ENCODE data around the gene CLMN. TPM values are rescaled to one million over a fixed set of nuclear protein-coding genes. Genes with fewer than 3 reads are reported as not detected.

The CLMN gene
- total and polyA plus RNA-seq, 5 donors from 2014 or later = 0.17 to 0.90 TPM; not detected in 3

DNA sequence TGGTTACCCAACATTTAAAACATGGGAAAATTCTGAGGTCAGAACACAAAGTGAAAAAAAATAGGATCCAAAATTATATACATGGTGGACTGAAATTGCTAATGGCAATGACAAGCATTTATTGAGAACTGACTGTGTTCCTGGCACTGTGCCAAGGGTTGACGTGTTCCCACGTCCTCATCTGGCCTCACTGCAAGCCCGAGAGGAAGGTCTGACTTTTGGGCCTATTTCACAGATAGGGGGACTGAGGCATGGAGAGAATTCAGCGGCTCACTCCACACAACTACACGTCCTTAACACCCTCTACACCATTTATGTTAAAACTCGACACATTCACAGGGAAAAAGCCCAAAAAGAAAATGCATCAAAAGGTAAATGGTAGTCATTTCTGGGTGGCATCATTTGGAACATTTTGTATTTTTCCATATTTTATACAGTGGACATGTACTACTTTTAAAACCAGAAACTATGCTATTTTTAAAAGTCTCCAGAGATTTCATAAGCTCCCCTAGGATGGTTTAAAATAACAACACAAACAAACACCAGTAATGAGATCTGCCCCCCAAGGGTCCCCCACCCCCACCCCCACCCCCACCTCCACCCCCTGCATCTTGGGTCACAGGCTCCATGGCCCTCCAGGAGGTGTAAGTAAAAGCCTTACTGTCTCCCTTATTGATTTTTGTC is 27.7 kb downstream of the CLMN start:
- no peaks in the 10 kb centered on the region for H3K4me1 ChIP-seq (ENCODE audit: control insufficient read depth, insufficient read depth, low read length, poor library complexity, severe bottlenecking)
- ATAC-seq (ENCODE audit: low read depth in 2 of 2) (no peak), DNase-seq (no peak)
- no peak overlapping the region for H3K27ac ChIP-seq (ENCODE audit: insufficient read depth, low read length, poor library complexity, severe bottlenecking)
- H3K4me3 ChIP-seq (ENCODE audit: low read depth, low read length) = no peak overlapping the region
- peaks cover 0 to 6% (median 0%) of the 10 kb centered on the region in 7 donors for H3K9me3 Mint-ChIP-seq
- no peaks in the 10 kb centered on the region for H3K27me3 ChIP-seq (ENCODE audit: control insufficient read depth, insufficient read depth, low read length)
- no peaks in the 10 kb centered on the region for H3K4me1 Mint-ChIP-seq
- no peaks in the 10 kb centered on the region for H3K36me3 ChIP-seq (ENCODE audit: control insufficient read depth, insufficient read depth, low read length)
- H3K36me3 Mint-ChIP-seq = no peaks in the 10 kb centered on the region
- H3K9me3 ChIP-seq (ENCODE audit: control insufficient read depth in 2 of 2, low read length in 2 of 2) = no peaks in the 10 kb centered on the region
- H3K27ac Mint-ChIP-seq = no peak overlapping the region
- H3K4me3 Mint-ChIP-seq = no peak overlapping the region
- H3K27me3 Mint-ChIP-seq = peaks cover 22% of the 10 kb centered on the region

- no peak for ATAC-seq (ENCODE audit: low read depth in 2 of 2)
- no peaks in the 10 kb centered on the region for H3K36me3 ChIP-seq (ENCODE audit: control insufficient read depth, insufficient read depth, low read length)
- H3K4me1 Mint-ChIP-seq = no peaks in the 10 kb centered on the region
- H3K27ac ChIP-seq (ENCODE audit: insufficient read depth, low read length, poor library complexity, severe bottlenecking) = no peak overlapping the region
- peaks cover 22% of the 10 kb centered on the region for H3K27me3 Mint-ChIP-seq
- H3K27ac Mint-ChIP-seq = no peak overlapping the region
- H3K4me3 ChIP-seq (ENCODE audit: low read depth, low read length) = no peak overlapping the region
- no peak overlapping the region for H3K4me3 Mint-ChIP-seq
- peaks cover 0 to 6% (median 0%) of the 10 kb centered on the region in 7 donors for H3K9me3 Mint-ChIP-seq
- no peaks in the 10 kb centered on the region for H3K9me3 ChIP-seq (ENCODE audit: control insufficient read depth in 2 of 2, low read length in 2 of 2)
- no peaks in the 10 kb centered on the region for H3K27me3 ChIP-seq (ENCODE audit: control insufficient read depth, insufficient read depth, low read length)
- no peaks in the 10 kb centered on the region for H3K36me3 Mint-ChIP-seq
- H3K4me1 ChIP-seq (ENCODE audit: control insufficient read depth, insufficient read depth, low read length, poor library complexity, severe bottlenecking) = no peaks in the 10 kb centered on the region
- no peak for DNase-seq
These were observed 28.8 kb downstream of the CLMN start for GRCh38 chr14:95290871-95291431.

GRCh38 chr14:95290021-95290420 is 29.7 kb downstream of the CLMN start:
- no peaks in the 10 kb centered on the region for H3K4me1 Mint-ChIP-seq
- H3K4me3 Mint-ChIP-seq = no peak overlapping the region
- peaks cover 2% of the 10 kb centered on the region for H3K27me3 ChIP-seq (ENCODE audit: control insufficient read depth, insufficient read depth, low read length)
- no peaks in the 10 kb centered on the region for H3K36me3 Mint-ChIP-seq
- no peak overlapping the region for H3K27ac ChIP-seq (ENCODE audit: insufficient read depth, low read length, poor library complexity, severe bottlenecking)
- H3K9me3 Mint-ChIP-seq = peaks cover 0 to 4% (median 0%) of the 10 kb centered on the region in 7 donors
- no peak for ATAC-seq (ENCODE audit: low read depth in 2 of 2)
- H3K9me3 ChIP-seq (ENCODE audit: control insufficient read depth in 2 of 2, low read length in 2 of 2) = no peaks in the 10 kb centered on the region
- peaks cover 22% of the 10 kb centered on the region for H3K27me3 Mint-ChIP-seq
- H3K36me3 ChIP-seq (ENCODE audit: control insufficient read depth, insufficient read depth, low read length) = no peaks in the 10 kb centered on the region
- no peaks in the 10 kb centered on the region for H3K4me1 ChIP-seq (ENCODE audit: control insufficient read depth, insufficient read depth, low read length, poor library complexity, severe bottlenecking)
- no peak overlapping the region for H3K27ac Mint-ChIP-seq
- no peak overlapping the region for H3K4me3 ChIP-seq (ENCODE audit: low read depth, low read length)
- no peak for DNase-seq

DNA sequence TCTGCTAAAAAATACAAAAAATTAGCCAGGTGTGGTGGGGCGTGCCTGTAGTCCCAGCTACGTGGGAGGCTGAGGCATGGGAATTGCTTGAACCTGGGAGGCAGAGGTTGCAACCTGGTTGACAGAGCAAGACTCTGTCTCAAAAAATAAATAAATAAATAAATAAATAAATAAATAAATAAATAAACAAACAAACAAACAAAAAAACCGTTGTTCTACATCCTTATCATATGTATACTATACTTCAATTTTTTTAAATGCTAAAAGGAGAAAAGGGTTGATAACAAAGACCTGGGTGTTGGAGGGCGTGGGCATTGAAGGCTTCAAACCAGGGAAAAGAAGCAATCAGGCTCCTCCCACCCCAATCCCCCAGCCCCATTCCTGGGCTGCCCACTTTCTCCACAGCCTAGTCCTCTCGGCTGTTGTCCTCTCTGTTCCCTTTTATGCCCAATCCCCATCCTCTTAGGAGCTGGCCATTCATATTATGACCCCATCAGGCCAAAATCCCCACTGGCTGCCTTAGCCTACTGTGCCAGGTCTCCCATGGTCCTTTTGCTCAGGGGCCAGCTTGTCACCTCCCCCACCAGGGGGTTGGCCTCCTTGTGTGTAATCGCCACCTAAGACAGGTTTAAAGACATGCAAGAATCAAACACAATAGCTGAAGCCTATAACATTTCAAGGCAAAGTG is 30.2 kb downstream of the CLMN start:
- Histone ChIP-seq H3K9me3 (ENCODE audit: control insufficient read depth in 2 of 2, low read length in 2 of 2) (no peaks in the 10 kb centered on the region), H3K27ac (ENCODE audit: insufficient read depth, low read length, poor library complexity, severe bottlenecking) (no peak overlapping the region), H3K4me1 (ENCODE audit: control insufficient read depth, insufficient read depth, low read length, poor library complexity, severe bottlenecking) (no peaks in the 10 kb centered on the region), H3K36me3 (ENCODE audit: control insufficient read depth, insufficient read depth, low read length) (no peaks in the 10 kb centered on the region), H3K4me3 (ENCODE audit: low read depth, low read length) (no peak overlapping the region), H3K27me3 (ENCODE audit: control insufficient read depth, insufficient read depth, low read length) (peaks cover 2% of the 10 kb centered on the region)
- ATAC-seq (ENCODE audit: low read depth in 2 of 2) (no peak), DNase-seq (no peak)
- H3K27ac Mint-ChIP-seq = no peak overlapping the region
- H3K27me3 Mint-ChIP-seq = peaks cover 18% of the 10 kb centered on the region
- peaks cover 0 to 1% (median 0%) of the 10 kb centered on the region in 7 donors for H3K9me3 Mint-ChIP-seq
- no peaks in the 10 kb centered on the region for H3K4me1 Mint-ChIP-seq
- H3K4me3 Mint-ChIP-seq = no peak overlapping the region
- H3K36me3 Mint-ChIP-seq = no peaks in the 10 kb centered on the region

- H3K4me1 Mint-ChIP-seq = no peaks in the 10 kb centered on the region
- no peak overlapping the region for H3K4me3 Mint-ChIP-seq
- peak overlapping the region in 1 of 3 donors; percentile 4 for H3K27ac Mint-ChIP-seq
- Histone ChIP-seq H3K36me3 (ENCODE audit: control insufficient read depth, insufficient read depth, low read length) (no peaks in the 10 kb centered on the region), H3K4me1 (ENCODE audit: control insufficient read depth, insufficient read depth, low read length, poor library complexity, severe bottlenecking) (no peaks in the 10 kb centered on the region), H3K27me3 (ENCODE audit: control insufficient read depth, insufficient read depth, low read length) (peaks cover 2% of the 10 kb centered on the region), H3K9me3 (ENCODE audit: control insufficient read depth in 2 of 2, low read length in 2 of 2) (no peaks in the 10 kb centered on the region), H3K4me3 (ENCODE audit: low read depth, low read length) (no peak overlapping the region), H3K27ac (ENCODE audit: insufficient read depth, low read length, poor library complexity, severe bottlenecking) (no peak overlapping the region)
- peaks cover 0 to 1% (median 0%) of the 10 kb centered on the region in 7 donors for H3K9me3 Mint-ChIP-seq
- H3K27me3 Mint-ChIP-seq = peaks cover 18% of the 10 kb centered on the region
- no peaks in the 10 kb centered on the region for H3K36me3 Mint-ChIP-seq
- DNase-seq (no peak), ATAC-seq (ENCODE audit: low read depth in 2 of 2) (no peak)
These were observed 30.9 kb downstream of the CLMN start for GRCh38 chr14:95288672-95289322.

DNA sequence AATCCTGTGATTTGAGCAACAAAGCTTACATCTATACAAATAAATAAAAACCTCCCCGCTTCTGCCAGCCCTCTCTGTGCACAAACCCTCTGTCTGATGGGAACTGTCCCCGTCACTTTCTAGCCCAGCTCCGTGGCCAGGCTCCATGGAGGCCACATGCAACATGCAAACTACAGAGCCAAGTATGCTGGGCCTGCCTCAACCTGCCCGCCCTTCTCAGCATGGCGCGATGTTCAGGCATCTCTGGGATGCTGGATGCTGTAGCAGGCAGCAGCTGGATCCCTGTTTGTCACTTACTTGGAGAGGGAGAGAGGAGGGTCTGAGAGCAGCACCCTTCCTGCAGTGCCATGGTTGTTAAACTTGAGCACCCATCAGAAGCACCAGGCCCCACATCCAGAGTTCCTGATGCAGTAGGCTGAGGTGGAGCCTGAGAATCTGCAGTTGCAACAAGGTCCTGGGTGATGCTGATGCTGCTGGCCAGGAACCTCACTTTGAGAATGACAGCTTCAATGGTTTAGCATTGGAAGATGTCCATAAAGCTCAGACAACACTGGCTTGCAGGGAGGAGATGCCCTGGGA is 32.4 kb downstream of the CLMN start:
- no peaks in the 10 kb centered on the region for H3K4me1 Mint-ChIP-seq
- Histone ChIP-seq H3K4me3 (ENCODE audit: low read depth, low read length) (no peak overlapping the region), H3K9me3 (ENCODE audit: control insufficient read depth in 2 of 2, low read length in 2 of 2) (no peaks in the 10 kb centered on the region), H3K4me1 (ENCODE audit: control insufficient read depth, insufficient read depth, low read length, poor library complexity, severe bottlenecking) (no peaks in the 10 kb centered on the region), H3K36me3 (ENCODE audit: control insufficient read depth, insufficient read depth, low read length) (no peaks in the 10 kb centered on the region), H3K27ac (ENCODE audit: insufficient read depth, low read length, poor library complexity, severe bottlenecking) (no peak overlapping the region), H3K27me3 (ENCODE audit: control insufficient read depth, insufficient read depth, low read length) (peaks cover 2% of the 10 kb centered on the region)
- H3K27me3 Mint-ChIP-seq = peaks cover 18% of the 10 kb centered on the region
- H3K27ac Mint-ChIP-seq = no peak overlapping the region
- H3K9me3 Mint-ChIP-seq = peaks cover 0 to 1% (median 0%) of the 10 kb centered on the region in 7 donors
- no peak overlapping the region for H3K4me3 Mint-ChIP-seq
- ATAC-seq (ENCODE audit: low read depth in 2 of 2) (no peak), DNase-seq (no peak)
- no peaks in the 10 kb centered on the region for H3K36me3 Mint-ChIP-seq

GRCh38 chr14:95286645-95287044 is 33.1 kb downstream of the CLMN start:
- H3K4me1 Mint-ChIP-seq = no peaks in the 10 kb centered on the region

More at GRCh38 chr14:95286645-95287044, 33.1 kb downstream of the CLMN start:
- peaks cover 18% of the 10 kb centered on the region for H3K27me3 Mint-ChIP-seq
- ATAC-seq (ENCODE audit: low read depth in 2 of 2) = no peak
- no peaks in the 10 kb centered on the region for H3K36me3 ChIP-seq (ENCODE audit: control insufficient read depth, insufficient read depth, low read length)
- H3K9me3 Mint-ChIP-seq = peaks cover 0 to 1% (median 0%) of the 10 kb centered on the region in 7 donors
- no peak overlapping the region for H3K27ac Mint-ChIP-seq
- DNase-seq = no peak
- H3K27ac ChIP-seq (ENCODE audit: insufficient read depth, low read length, poor library complexity, severe bottlenecking) = no peak overlapping the region
- H3K4me3 Mint-ChIP-seq = no peak overlapping the region
- H3K4me3 ChIP-seq (ENCODE audit: low read depth, low read length) = no peak overlapping the region
- no peaks in the 10 kb centered on the region for H3K36me3 Mint-ChIP-seq
- no peaks in the 10 kb centered on the region for H3K9me3 ChIP-seq (ENCODE audit: control insufficient read depth in 2 of 2, low read length in 2 of 2)
- H3K4me1 ChIP-seq (ENCODE audit: control insufficient read depth, insufficient read depth, low read length, poor library complexity, severe bottlenecking) = no peaks in the 10 kb centered on the region
- peaks cover 2% of the 10 kb centered on the region for H3K27me3 ChIP-seq (ENCODE audit: control insufficient read depth, insufficient read depth, low read length)

Data from CD4-positive, CD25-positive, alpha-beta regulatory T cell (primary cell).